T-helper 1 cell treated with Interleukin-12 subunit alpha and Interleukin-12 subunit beta and Interleukin-4 antibody, amounts not matched to agents 30 μg/mL and 1 μg/mL, for 36 hours (primary cell): ENCODE measurements around the gene SRD5A1.

Experiments used
- H3K27ac Mint-ChIP-seq: one replicate; pipeline ENCODE4 v1.8.0; 2021; ENCODE audit warnings: mild to moderate bottlenecking, mixed read lengths
- H3K27me3 Mint-ChIP-seq: one replicate; pipeline ENCODE4 v1.8.0; 2021; ENCODE audit warnings: low read depth, mixed read lengths
- H3K36me3 Mint-ChIP-seq: one replicate; pipeline ENCODE4 v1.8.0; 2021; ENCODE audit warnings: low read depth, mixed read lengths
- H3K4me1 Mint-ChIP-seq: one replicate; pipeline ENCODE4 v1.8.0; 2021; ENCODE audit warnings: low read depth, mixed read lengths
- H3K4me3 Mint-ChIP-seq: one replicate; pipeline ENCODE4 v1.8.0; 2021; ENCODE audit warnings: mild to moderate bottlenecking, moderate library complexity, mixed read lengths
- H3K9me3 Mint-ChIP-seq: one replicate; pipeline ENCODE4 v1.8.0; 2021; ENCODE audit warnings: mixed read lengths

The SRD5A1 gene

DNA sequence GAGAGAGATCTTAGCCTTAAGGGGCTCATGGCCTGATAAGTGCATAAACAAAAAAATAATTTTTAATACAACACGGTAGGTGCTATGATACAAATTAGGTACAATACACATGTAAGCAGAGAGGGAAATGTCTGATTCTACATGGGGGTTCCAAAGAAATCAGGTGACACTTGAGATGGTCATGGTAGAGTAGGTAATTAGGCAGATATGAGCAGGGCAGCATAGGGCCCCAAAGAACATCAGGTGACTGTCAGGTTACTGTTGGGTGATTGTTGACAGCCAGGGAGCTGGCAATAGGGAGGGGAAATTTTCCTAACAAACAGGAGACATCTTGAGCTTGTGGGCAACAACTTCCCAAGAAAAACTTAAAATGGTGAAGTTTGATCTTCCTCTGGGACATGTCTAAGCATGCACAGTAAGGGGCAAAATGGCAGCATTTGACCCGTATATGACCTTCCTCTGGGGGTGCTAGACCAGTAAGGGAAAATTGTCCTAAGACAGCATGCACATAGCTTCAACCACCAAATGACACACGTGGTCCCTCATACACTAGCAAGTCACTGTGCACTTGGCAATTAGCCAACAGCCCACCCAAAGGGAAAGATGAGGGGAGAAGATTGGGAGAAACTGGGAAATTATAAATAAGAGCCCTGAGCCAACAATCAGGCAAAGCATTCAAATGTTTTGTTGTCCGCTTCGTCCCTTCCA lies 42.7 kb downstream of the SRD5A1 start:
- H3K4me3 Mint-ChIP-seq, result no peak overlapping the region
- no peaks in the 10 kb centered on the region for H3K4me1 Mint-ChIP-seq
- no peak overlapping the region for H3K27ac Mint-ChIP-seq
- peaks cover 6% of the 10 kb centered on the region for H3K36me3 Mint-ChIP-seq
- H3K27me3 Mint-ChIP-seq, result no peaks in the 10 kb centered on the region
- peaks cover 11% of the 10 kb centered on the region for H3K9me3 Mint-ChIP-seq

DNA sequence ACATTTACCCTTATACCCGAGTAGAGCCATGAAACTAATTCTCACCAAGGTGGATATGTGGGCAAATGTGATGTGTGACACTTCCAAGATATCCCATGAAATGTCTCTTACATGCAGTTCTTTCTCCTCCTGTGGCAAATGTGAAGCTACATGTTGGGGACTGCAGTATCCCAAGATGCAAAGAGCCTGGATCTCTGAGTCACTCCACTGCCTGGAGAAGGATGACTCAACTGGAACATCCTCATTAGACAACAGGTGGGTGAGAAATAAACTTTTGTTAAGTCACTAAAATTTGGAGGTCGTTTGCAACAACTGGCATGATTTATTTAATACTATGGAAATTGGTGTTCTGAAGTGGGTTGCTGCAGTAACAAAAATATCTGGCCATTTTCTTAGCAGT lies 43.5 kb downstream of the SRD5A1 start:
- Mint-ChIP-seq H3K27ac (no peak overlapping the region), H3K9me3 (peaks cover 11% of the 10 kb centered on the region), H3K4me1 (no peaks in the 10 kb centered on the region), H3K27me3 (peaks cover 3% of the 10 kb centered on the region), H3K4me3 (no peak overlapping the region), H3K36me3 (peaks cover 4% of the 10 kb centered on the region)

DNA sequence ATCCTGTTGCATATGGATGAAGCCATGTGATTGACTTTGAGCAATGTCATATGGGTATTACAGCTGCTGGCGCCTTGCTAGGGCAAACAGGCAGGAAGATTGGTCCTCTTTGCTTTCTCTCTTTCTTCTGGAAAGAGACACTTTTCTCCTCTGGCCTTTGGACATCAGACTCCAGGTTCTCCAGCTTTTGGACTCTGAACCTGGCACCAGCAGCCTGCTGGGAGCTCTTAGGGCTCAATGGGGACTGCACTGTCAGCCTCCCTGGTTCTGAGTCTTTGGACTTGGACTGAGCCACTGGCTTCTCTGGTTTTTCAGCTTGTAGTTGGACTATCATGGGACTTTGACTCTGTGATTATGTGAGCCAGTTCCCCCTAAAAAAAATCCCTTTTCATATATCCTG lies 45.1 kb downstream of the SRD5A1 start:
- H3K36me3 Mint-ChIP-seq, result peaks cover 4% of the 10 kb centered on the region

DNA sequence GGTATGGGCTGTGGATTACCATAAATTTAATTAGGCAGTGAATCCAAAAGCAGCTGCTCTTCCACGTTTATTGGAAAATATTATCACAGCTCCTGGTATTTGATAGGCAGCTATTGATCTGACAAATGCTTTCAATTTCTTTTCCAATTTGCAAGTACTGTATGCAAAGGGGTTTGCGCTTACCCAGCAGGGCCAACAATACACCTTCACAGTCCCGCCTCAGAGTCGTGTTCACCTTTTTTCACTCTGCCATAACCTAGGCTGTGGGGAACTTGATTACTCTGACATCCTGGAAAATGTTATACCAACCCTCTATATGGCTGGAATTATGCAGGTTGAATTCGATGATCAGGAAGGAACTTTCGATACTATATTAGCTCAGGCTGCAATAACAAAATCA lies 47.7 kb downstream of the SRD5A1 start:
- Mint-ChIP-seq H3K9me3 (peaks cover 7% of the 10 kb centered on the region), H3K4me1 (no peaks in the 10 kb centered on the region), H3K36me3 (peaks cover 3% of the 10 kb centered on the region), H3K27ac (no peak overlapping the region), H3K27me3 (peaks cover 5% of the 10 kb centered on the region), H3K4me3 (no peak overlapping the region)

More for the DNA sequence above, 45.1 kb downstream of the SRD5A1 start:
- no peak overlapping the region for H3K27ac Mint-ChIP-seq
- H3K4me3 Mint-ChIP-seq, result no peak overlapping the region
- H3K27me3 Mint-ChIP-seq, result peaks cover 5% of the 10 kb centered on the region
- peaks cover 11% of the 10 kb centered on the region for H3K9me3 Mint-ChIP-seq
- H3K4me1 Mint-ChIP-seq, result no peaks in the 10 kb centered on the region

DNA sequence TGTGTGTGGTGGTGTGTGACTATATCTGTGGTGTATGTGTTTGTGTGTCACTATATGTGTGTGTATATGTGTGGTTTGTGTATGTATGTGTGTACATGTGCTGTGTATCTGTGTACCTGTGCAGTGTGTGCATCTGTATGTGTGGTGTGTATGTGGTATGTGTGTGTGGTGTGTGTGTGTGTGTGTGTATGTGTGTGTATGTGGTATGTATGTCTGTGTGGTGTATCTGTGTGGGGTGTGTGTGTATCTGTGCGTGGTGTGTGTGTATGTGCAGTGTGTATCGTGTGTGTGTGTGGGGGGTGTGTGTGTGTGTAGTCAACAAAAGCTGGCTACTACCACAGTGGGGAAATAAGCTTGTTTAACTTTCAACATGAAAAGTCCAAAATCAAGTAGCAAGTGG lies 48.4 kb downstream of the SRD5A1 start:
- Mint-ChIP-seq H3K27me3 (peaks cover 8% of the 10 kb centered on the region), H3K27ac (no peak overlapping the region), H3K9me3 (no peaks in the 10 kb centered on the region), H3K36me3 (no peaks in the 10 kb centered on the region), H3K4me1 (peaks cover 2% of the 10 kb centered on the region), H3K4me3 (no peak overlapping the region)

DNA sequence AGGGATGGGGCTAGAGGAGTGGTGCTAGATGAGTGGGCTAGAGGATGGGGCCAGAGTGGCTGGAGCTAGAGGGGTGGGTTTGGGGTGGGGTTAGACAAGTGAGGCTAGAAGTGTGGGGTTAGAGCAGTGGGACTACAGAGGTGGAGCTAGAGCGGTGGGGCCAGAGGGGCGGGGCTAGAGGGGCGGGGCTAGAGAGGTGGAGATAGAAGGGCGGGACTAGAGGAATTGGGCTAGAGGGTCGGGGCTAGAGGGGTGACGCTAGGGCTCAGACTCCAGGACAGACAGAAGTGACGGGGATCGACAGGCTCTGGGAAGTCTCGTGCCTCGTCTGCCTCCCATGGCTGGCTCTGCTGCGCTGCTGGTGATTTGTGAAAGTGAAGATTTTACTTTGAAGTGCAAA lies 49.0 kb downstream of the SRD5A1 start:
- no peak overlapping the region for H3K27ac Mint-ChIP-seq
- no peak overlapping the region for H3K4me3 Mint-ChIP-seq
- H3K4me1 Mint-ChIP-seq, result peaks cover 4% of the 10 kb centered on the region
- no peaks in the 10 kb centered on the region for H3K9me3 Mint-ChIP-seq
- no peaks in the 10 kb centered on the region for H3K36me3 Mint-ChIP-seq
- H3K27me3 Mint-ChIP-seq, result peaks cover 10% of the 10 kb centered on the region

DNA sequence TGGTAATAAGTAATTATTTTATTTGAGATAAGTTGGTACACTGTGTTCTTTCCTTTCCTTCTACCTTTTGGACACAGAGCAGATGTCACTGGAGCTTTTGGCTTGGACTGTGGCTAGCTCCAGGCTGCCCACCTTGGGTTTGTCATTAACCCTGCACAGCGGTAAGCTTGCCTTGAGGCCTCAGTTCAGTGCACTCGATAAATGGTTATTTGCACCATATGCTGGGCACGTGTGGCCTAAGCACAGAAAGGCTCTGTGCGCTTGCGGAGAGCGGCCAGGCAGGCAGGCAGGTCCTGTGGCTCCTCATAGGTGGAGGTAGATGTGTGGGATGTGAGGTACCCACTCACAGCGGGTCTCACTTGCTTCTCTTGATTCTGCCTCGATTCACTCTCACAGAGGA lies 50.0 kb downstream of the SRD5A1 start:
- no peaks in the 10 kb centered on the region for H3K36me3 Mint-ChIP-seq
- H3K9me3 Mint-ChIP-seq, result no peaks in the 10 kb centered on the region
- no peak overlapping the region for H3K4me3 Mint-ChIP-seq
- no peak overlapping the region for H3K27ac Mint-ChIP-seq
- peaks cover 7% of the 10 kb centered on the region for H3K4me1 Mint-ChIP-seq
- H3K27me3 Mint-ChIP-seq, result peaks cover 15% of the 10 kb centered on the region

DNA sequence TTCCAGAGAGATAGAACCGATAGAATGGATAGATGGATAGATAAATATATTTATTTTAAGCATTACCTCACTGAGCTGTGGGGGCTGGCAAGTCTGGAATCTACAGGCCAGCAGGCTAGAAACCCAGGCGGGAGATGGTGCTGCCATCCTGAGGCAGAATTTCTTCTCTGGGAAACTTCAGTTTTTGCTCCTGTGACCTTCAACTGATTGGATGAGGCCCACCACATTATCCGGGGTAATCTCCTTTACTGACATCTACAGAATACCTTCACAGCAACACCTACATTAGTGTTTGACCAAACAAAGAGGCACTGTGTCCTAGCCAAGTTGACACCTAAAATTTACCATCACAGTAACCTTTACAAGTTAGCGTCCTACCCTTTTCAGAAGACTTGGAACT lies 50.8 kb downstream of the SRD5A1 start:
- Mint-ChIP-seq H3K27ac (no peak overlapping the region), H3K27me3 (peaks cover 19% of the 10 kb centered on the region), H3K4me3 (no peak overlapping the region), H3K4me1 (peaks cover 7% of the 10 kb centered on the region), H3K36me3 (no peaks in the 10 kb centered on the region), H3K9me3 (no peaks in the 10 kb centered on the region)

DNA sequence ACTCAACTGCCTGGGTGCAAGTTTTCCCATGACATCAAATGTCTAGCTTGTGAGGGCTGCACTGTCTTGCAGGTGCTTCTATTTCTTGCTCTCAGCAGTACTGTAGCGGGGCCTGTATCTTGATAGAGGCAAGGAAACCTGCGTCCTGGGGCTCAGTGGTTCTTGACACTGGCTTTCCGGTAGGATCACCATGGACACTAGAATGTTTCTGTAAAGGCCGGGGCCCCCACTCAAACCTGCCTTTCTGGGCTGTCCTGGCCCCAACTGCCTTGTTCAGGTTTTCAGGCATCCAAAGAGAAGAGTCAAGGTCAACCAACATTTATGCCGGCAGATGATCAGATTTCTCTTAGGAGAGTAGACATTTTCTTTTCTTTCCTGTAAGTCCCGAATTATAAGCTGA lies 53.3 kb downstream of the SRD5A1 start:
- no peak overlapping the region for H3K4me3 Mint-ChIP-seq
- no peaks in the 10 kb centered on the region for H3K36me3 Mint-ChIP-seq
- H3K27me3 Mint-ChIP-seq, result peaks cover 35% of the 10 kb centered on the region
- H3K27ac Mint-ChIP-seq, result no peak overlapping the region
- H3K9me3 Mint-ChIP-seq, result no peaks in the 10 kb centered on the region
- peaks cover 7% of the 10 kb centered on the region for H3K4me1 Mint-ChIP-seq

DNA sequence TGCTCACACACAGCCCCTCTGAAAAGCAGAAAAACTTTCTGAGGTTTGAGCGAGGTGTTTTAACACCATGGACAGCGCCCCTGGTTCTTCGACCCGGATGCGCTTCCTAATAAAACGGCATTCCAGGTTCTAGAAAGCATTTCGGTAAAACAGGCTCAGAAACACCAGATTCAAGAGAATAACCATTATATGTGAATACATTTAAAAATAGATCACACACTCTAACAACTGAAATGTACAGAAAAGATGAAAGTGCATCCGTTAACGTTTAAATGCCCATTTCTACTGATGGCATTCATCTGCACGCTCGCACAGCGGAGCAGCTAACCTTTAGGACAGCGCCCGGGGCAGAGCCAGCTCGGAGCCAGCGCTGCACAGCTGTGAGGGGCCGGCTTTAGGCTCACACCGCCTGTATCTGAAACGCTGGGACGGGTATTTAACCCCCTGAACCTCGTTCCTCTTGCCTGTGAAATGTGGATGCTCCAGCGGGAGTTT lies 53.7 kb downstream of the SRD5A1 start:
- Mint-ChIP-seq H3K4me3 (no peak overlapping the region), H3K27me3 (peaks cover 32% of the 10 kb centered on the region), H3K9me3 (no peaks in the 10 kb centered on the region), H3K36me3 (no peaks in the 10 kb centered on the region), H3K27ac (no peak overlapping the region), H3K4me1 (peaks cover 7% of the 10 kb centered on the region)

DNA sequence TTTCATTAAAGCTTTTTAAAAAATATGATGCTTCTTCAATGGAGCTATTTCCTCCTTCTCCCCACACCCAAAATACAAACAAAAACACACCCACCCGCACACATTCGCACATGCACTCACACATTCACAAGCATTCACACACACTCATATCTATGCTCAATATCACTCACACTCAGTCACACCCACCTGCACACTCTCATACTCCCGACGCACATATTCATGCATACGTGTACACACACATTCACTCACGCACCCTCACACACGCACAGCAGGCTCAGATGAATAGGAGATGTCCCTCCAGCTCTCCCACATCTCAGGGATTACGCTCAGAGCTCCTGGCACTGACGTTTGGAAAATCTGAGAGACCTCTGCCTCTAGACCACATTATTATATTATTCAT lies 54.3 kb downstream of the SRD5A1 start:
- H3K27ac Mint-ChIP-seq, result no peak overlapping the region
- H3K4me1 Mint-ChIP-seq, result peaks cover 7% of the 10 kb centered on the region
- H3K4me3 Mint-ChIP-seq, result no peak overlapping the region
- peaks cover 36% of the 10 kb centered on the region for H3K27me3 Mint-ChIP-seq
- H3K36me3 Mint-ChIP-seq, result no peaks in the 10 kb centered on the region
- no peaks in the 10 kb centered on the region for H3K9me3 Mint-ChIP-seq

DNA sequence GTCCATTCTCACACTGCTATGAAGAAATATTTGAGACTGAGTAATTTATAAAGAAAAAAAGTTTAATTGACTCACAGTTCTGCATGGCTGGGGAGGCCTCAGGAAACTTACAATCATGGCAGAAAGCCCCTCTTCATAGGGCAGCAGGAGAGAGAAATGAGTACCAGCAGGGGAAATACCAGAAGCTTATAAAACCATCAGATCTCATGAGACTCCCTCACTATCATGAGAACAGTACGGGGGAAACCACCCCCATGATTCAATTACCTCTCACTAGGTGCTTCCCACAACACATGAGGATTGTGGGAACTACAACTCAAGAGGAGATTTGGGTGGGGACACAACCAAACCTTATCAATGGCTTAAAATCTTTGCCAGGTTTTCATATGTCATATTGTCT lies 59.7 kb downstream of the SRD5A1 start:
- H3K4me3 Mint-ChIP-seq, result no peak overlapping the region
- no peaks in the 10 kb centered on the region for H3K4me1 Mint-ChIP-seq
- peaks cover 52% of the 10 kb centered on the region for H3K27me3 Mint-ChIP-seq
- H3K9me3 Mint-ChIP-seq, result no peaks in the 10 kb centered on the region
- no peak overlapping the region for H3K27ac Mint-ChIP-seq
- H3K36me3 Mint-ChIP-seq, result no peaks in the 10 kb centered on the region

DNA sequence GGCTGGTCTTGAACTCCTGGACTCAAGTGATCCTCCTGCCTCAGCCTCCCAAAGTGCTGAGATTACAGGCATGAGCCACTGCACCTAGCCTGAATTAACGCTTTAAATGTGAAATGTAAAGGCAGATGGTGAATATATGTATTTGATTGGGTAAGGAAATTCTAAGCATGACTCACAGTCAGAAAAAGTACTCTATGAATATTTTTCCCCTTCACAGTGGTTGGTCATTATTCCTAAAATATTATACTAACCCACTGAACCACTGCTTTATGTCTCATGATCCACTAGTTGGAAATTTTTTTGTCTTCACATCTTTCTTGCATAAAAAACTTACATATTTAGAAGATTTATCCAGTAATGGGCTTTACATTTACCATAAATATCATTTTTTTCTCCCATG lies 65.5 kb downstream of the SRD5A1 start:
- H3K4me1 Mint-ChIP-seq, result no peaks in the 10 kb centered on the region
- peaks cover 39% of the 10 kb centered on the region for H3K27me3 Mint-ChIP-seq
- no peak overlapping the region for H3K4me3 Mint-ChIP-seq
- H3K27ac Mint-ChIP-seq, result no peak overlapping the region
- no peaks in the 10 kb centered on the region for H3K9me3 Mint-ChIP-seq
- H3K36me3 Mint-ChIP-seq, result no peaks in the 10 kb centered on the region

DNA sequence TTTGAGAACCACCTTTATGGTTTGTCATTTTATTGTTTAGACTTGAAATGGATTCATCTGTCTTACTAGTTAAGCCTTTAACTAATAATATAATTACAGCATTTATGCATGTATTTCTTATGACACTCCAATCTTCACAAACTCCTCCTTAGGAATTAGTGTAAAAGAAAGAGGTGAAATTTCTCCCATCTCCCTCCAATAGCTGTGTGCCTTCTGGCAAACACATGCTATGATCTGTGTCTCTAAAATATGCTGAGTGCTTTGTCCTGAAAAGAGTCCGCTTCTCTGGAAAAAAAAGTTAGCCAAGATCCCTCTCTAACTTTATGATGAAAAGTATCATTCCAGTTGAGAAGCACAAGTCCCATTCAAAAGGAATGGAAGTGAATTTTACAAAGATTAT lies 66.1 kb downstream of the SRD5A1 start:
- Mint-ChIP-seq H3K36me3 (no peaks in the 10 kb centered on the region), H3K27me3 (peaks cover 35% of the 10 kb centered on the region), H3K27ac (no peak overlapping the region), H3K4me3 (no peak overlapping the region), H3K4me1 (no peaks in the 10 kb centered on the region), H3K9me3 (no peaks in the 10 kb centered on the region)

DNA sequence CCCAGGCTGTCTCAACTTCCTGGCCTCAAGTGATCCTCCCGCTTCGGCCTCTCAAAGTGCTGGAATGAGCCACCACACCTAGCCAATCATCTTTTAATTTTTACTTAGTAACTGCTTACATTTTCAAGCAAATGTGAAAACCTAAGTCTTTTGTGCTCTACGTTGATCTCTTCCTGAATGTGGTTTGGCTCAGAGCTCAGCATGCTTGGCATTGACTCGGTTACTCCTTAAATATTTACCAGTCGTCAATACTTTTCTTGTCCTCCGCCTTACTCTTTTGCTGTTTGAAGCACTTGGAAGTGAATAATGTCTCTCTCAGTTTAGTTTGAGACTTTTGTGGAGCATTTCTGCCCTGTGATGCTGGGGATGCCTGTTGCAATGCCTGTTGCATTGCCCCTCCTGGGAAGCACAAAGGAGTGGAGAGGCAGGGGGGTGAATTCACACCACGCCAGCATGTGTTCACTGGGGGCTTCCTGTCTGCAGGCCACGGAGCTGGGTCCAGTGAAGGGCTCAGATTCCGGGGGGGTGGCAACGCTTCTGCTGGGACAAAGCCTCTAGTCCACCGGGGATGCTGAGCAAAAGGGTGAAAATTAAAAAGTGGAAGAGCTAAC lies 66.9 kb downstream of the SRD5A1 start:
- no peak overlapping the region for H3K27ac Mint-ChIP-seq
- no peaks in the 10 kb centered on the region for H3K36me3 Mint-ChIP-seq
- no peaks in the 10 kb centered on the region for H3K4me1 Mint-ChIP-seq
- peaks cover 32% of the 10 kb centered on the region for H3K27me3 Mint-ChIP-seq
- no peaks in the 10 kb centered on the region for H3K9me3 Mint-ChIP-seq
- H3K4me3 Mint-ChIP-seq, result no peak overlapping the region
